ENCODE results near the gene PARN.
A peak's percentile ranks its signal among the peaks of the same experiment; 100 is the strongest.

Gene PARN

DNA sequence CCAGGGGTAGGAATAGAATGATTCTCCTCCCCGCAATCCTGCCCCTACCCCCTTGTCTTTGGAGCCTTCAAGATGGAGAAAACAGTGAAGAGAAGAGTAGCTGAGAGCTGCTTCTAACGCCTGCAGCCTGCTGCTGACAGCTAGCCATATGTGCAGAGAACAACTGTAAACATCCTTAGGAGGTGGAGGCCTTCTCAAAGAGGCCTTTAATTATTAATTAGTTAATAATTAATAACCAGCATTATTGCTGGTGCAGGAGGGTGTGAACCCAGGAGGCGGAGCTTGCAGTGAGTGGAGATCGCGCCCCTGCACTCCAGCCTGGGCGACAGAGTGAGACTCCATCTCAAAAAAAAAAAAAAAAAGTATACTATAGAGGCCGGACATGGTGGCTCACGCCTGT, 11.1 kb upstream of the PARN start:
- H3K27ac ChIP-seq, result no peak overlapping the region
- no peak for TF ChIP-seq CTCF (conservative IDR thresholded peaks at IDR 0.05)

GRCh38 chr16:14640538-14640937, 10.5 kb upstream of the PARN start:
- TF ChIP-seq CTCF (conservative IDR thresholded peaks at IDR 0.05), result no peak

GRCh38 chr16:14636951-14637240, 6.8 kb upstream of the PARN start:
- peak overlapping the region; percentile 18; the same call in 1 of the 2 replicates for H3K27ac ChIP-seq

More at GRCh38 chr16:14640538-14640937, 10.5 kb upstream of the PARN start:
- no peak overlapping the region for H3K27ac ChIP-seq

DNA sequence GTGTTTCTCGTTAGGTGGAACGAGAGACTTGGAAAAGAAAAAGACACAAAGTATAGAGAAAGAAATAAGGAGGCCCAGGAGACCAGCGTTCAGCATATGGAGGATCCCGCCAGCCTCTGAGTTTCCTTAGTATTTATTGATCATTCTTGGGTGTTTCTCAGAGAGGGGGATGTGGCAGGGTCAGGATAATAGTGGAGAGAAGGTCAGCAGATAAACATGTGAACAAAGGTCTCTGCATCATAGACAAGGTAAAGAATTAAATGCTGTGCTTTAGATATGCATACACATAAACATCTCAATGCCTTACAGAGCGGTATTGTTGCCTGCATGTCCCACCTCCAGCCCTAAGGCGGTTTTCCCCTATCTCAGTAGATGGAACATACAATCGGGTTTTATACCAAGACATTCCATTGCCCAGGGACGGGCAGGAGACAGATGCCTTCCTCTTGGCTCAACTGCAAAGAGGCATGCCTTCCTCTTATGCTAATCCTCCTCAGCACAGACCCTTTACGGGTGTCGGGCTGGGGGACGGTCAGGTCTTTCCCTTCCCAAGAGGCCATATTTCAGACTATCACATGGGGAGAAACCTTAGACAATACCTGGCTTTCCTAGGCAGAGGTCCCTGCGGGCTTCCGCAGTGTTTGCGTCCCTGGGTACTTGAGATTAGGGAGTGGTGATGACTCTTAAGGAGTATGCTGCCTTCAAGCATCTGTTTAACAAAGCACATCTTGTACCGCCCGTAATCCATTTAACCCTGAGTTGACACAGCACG, 6.3 kb upstream of the PARN start:
- H3K27ac ChIP-seq, result peak overlapping the region; percentile 18; the same call in 1 of the 2 replicates

DNA sequence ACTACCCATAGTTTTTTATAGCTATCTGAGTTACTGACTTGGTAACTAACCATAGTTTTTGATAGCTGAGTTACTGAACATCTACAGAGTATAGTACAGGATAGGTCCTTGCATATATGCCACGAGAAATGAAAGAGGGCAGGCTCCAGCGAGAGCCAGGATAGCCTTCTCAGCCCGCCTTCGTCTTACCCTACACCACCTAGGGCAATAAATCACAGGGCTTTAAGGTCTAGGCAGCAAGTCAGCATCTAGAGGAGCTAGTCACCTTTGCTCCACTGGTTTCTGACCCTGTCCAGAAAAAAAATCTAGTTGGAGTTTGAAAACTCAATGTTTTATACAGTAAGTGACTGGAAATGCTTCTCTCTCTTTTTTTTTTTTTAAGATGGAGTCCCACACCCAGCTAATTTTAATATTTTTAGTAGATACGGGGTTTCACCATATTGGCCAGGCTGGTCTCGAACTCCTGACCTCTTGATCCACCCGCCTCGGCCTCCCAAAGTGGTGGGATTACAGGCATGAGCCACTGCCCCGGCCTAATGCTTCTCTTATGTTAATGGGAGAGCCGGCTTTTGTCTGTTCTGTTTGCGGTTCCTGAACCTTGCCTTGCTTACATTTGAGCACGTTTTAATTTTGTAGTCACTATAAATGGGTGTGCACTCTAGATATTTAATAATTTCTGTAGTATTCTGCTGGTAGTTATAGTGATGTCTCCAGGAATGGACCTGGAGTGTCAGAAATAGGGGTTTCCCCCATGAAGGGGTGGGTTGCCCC, 5.5 kb upstream of the PARN start:
- H3K27ac ChIP-seq, result no peak overlapping the region; the same call in 1 of the 2 replicates
- no peak for TF ChIP-seq CTCF (conservative IDR thresholded peaks at IDR 0.05)

DNA sequence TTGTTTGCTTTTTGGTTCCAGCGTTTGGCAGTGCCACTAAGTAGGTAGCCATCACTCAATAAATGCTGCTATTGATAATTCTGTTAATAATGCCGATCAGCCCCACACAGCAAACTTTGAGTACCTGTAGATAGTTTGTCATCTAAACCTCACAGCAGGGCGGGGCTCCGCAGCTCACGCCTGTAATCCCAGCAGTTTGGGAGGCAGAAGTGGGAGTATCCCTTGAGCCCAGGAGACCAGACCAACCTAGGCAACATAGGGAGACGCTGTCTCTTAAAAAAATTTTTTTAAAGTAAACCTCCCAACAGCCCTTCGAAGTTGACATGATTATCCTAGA, 4.3 kb upstream of the PARN start:
- TF ChIP-seq CTCF (conservative IDR thresholded peaks at IDR 0.05), result no peak
- peak overlapping the region; percentile 22; the same call in 1 of the 2 replicates for H3K27ac ChIP-seq

DNA sequence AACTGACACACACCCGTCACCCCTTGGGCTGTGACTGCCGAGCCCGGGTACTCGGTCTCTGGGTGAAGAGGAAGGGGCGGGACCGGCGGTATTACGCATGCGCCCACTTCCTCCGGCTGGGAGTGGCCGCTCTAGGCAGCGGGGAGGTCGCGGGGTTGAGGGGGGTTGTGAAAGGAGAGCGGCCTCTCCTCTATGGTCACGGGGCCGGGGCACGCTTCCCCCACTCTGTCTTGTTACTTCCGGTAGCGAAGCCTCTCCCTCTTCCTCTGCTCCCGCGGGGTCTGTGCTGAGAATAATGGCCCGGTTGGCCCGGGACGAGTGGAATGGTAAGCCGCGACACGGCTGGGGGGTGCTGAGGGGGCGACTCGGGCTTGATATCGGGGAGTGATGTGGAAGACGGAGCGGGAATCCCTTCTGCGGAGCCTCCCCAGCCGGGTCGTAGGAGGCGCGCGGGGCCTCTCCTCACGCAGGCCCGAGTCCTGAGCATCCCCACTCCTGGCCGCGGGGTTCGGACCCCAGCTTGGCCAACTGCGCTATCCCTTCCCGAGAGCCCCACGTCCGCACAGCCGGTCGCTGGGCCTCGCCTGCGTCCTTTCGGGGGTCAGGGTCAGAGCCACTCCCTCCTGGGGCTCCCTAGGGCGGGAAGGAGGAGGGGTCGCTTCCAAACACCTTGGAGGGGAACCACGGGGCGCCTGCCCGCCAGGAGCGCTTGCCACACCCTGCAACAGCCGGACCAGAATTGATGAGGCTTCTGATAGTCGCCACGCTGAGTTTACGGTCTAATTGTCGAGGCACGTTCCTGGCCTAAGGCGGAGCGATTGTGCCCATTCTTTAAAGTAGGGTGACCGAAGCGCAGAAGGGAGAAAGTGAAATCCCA, 2.9 kb upstream of the PARN start, which contains the start of gene BFAR:
BFAR (plus strand) TSS at position 259 of the 877 bp plus-strand sequence. CDS start 11,396 bp downstream, outside the sequence.
- TF ChIP-seq CTCF (conservative IDR thresholded peaks at IDR 0.05), result no peak
- peak within 1 kb of the TSS; percentile 75 for H3K27ac ChIP-seq

DNA sequence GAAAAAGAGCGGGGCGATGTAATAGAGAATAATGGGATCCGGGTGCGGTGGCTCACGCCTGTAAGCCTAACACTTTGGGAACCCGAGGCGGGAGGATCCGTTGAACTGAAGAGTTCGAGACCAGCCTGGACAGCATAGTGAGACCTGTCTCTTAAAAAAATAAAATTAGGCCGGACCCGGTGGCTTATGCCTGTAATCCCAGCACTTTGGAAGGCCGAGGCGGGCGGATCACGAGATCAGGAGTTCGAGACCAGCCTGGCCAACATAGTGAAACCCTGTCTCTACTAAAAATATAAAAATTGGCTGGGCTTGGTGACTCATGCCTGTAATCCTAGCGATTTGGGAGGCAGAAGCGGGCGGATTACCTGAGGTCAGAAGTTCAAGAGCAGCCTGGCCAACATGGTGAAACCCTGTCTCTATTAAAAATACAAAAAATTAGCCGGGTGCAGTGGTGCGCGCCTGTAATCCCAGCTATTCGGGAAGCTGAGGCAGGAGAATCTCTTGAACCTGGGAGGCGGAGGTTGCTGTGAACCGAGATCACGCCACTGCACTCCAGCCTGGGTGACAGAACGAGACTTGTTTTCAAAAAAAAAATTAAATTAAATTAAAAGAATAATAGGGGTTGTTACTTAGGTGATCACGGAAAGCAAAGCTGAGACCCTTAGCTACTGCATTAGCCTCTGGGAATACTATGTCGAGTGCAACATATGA, 715 bp upstream of the PARN start:
- H3K27ac ChIP-seq, result peak overlapping the region; percentile 75
